Activated naive CD4-positive, alpha-beta T cell treated with anti-CD3 and anti-CD28 coated beads for 36 hours (primary cell): ENCODE data around the gene RPL6. TPM values are rescaled to one million over a fixed set of nuclear protein-coding genes. Genes with fewer than 3 reads are reported as not detected.
"Not testable (repeated sequence)": the region's sequence is repeated elsewhere in the genome, so short reads cannot be mapped to it uniquely, and the experiment has no call there.

ENCODE experiments used
- CTCF ChIA-PET: fragments of 350-600 bp; sonication (Branson Sonifier 250); formaldehyde crosslinking; loops from one replicate; lab custom pipeline; 2021; ENCODE audit warnings: antibody characterized with exemption; lab: Charles Lee
- DNase-seq: peaks from one replicate; pipeline ENCODE4 v3.0.0-alpha.2; 2020
- H3K27ac Mint-ChIP-seq: one replicate; pipeline ENCODE4 v1.8.0; 2021; ENCODE audit warnings: mild to moderate bottlenecking, mixed read lengths
- H3K27me3 Mint-ChIP-seq: one replicate; pipeline ENCODE4 v1.8.0; 2021; ENCODE audit warnings: low read depth, mixed read lengths
- H3K36me3 Mint-ChIP-seq: one replicate; pipeline ENCODE4 v1.8.0; 2021; ENCODE audit warnings: low read depth, mixed read lengths
- H3K4me1 Mint-ChIP-seq: one replicate; pipeline ENCODE4 v1.8.0; 2021; ENCODE audit warnings: low read depth, mixed read lengths
- H3K4me3 Mint-ChIP-seq: one replicate; pipeline ENCODE4 v1.8.0; 2021; ENCODE audit warnings: mild to moderate bottlenecking, moderate library complexity, mixed read lengths
- H3K9me3 Mint-ChIP-seq: one replicate; pipeline ENCODE4 v1.8.0; 2021; ENCODE audit warnings: mixed read lengths
- intact Hi-C: fragments of 100-400 bp; cut with micrococcal nuclease; formaldehyde crosslinking; loops from one replicate; pipeline ENCODE4 v1.15.1; 2023
- total RNA-seq, 2 experiments: library from RNA; stranded (reverse); gene quantifications; one replicate each; pipeline ENCODE4 v1.2.3, GENCODE V29; 2021

RPL6 gene
- total RNA-seq, 2 experiments from 2014 or later = 2,358 to 2,432 TPM

DNA sequence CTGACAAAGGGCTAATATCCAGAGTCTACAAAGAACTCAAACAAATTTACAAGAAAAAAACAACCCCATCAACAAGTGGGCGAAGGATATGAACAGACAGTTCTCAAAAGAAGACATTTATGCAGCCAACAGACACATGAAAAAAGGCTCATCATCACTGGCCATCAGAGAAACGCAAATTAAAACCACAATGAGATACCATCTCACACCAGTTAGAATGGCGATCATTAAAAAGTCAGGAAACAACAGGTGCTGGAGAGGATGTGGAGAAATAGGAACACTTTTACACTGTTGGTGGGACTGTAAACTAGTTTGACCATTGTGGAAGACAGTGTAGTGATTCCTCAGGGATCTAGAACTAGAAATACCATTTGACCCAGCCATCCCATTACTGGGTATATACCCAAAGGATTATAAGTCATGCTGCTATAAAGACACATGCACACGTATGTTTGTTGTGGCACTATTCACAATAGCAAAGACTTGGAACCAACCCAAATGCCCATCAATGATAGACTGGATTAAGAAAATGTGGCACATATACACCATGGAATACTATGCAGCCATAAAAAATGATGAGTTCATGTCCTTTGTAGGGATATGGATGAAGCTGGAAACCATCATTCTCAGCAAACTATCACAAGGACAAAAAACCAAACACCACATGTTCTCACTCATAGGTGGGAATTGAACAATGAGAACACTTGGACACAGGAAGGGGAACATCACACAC lies 19.3 kb downstream of the RPL6 start:
- DNase-seq, CTCF ChIA-PET, H3K9me3 Mint-ChIP-seq, H3K4me3 Mint-ChIP-seq, H3K27ac Mint-ChIP-seq, H3K36me3 Mint-ChIP-seq, H3K27me3 Mint-ChIP-seq: not testable (repeated sequence)
- peaks cover 11% of the 10 kb centered on the region for H3K4me1 Mint-ChIP-seq
- intact Hi-C loops = loop anchor here (5.0 to 10.0 kb wide), 2 partner anchors 315 to 568 kb away; no protein-coding TSS in a partner anchor

DNA sequence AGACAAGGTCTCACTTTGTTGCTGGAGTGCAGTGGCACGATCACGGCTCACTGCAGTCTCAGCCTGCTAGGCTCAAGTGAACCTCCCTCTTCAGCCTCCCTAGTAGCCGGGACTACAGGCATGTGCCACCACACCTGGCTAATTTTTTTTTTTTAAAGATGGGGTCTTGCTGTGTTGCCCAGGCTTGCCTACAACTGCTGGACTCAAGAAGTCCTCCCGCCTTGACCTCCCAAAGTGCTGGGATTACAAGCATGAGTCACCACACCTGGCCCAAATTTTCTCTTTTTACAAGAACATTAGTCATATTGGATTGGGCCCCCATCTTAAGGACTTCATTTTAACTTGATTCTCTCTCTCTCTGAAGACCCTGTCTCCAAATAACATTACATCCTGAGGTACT lies 20.2 kb downstream of the RPL6 start:
- CTCF ChIA-PET = no interaction called here

DNA sequence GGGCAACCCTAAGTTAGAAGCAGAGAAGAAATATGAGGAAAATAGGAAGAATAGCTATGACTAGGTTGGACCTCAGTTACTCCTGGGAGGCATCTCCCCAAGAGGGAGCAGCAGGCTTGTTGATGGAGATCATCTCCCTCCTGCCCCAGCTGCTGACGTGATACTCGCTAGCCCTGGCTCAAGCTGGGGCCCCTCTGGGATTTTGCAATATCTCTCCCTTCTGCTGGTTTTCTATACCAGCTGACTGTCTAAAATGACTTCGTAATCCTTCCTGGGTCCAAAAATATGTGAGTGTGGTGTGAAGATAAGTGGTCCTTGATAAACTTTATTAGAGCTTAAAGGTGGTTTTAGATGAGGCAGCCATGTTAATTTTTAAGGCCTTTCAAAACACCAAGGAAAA lies 22.7 kb downstream of the RPL6 start:
- Mint-ChIP-seq H3K27ac (peak overlapping the region; percentile 80), H3K9me3 (no peaks in the 10 kb centered on the region), H3K36me3 (no peaks in the 10 kb centered on the region), H3K4me3 (no peak overlapping the region), H3K27me3 (no peaks in the 10 kb centered on the region), H3K4me1 (peaks cover 13% of the 10 kb centered on the region)
- no peak for DNase-seq
- intact Hi-C loops = loop anchor here (1.0 to 10.0 kb wide), 7 partner anchors 92 to 564 kb away; partner anchors contain the start of genes ERP29, TMEM116 and TRAFD1
- CTCF ChIA-PET = interaction anchor here (0.6 to 6.2 kb wide), 27 partner anchors 10 to 838 kb away, joined by 3 to 62 read pairs (median 4); partner anchors contain the start of genes ERP29 and TMEM116

More for the DNA sequence above, 20.2 kb downstream of the RPL6 start:
- no peaks in the 10 kb centered on the region for H3K9me3 Mint-ChIP-seq
- no peaks in the 10 kb centered on the region for H3K36me3 Mint-ChIP-seq
- no peak overlapping the region for H3K27ac Mint-ChIP-seq
- no peak for DNase-seq
- H3K4me1 Mint-ChIP-seq = peaks cover 11% of the 10 kb centered on the region
- H3K27me3 Mint-ChIP-seq = no peaks in the 10 kb centered on the region
- intact Hi-C loops = loop anchor here (5.0 to 10.0 kb wide), 2 partner anchors 314 to 567 kb away; no protein-coding TSS in a partner anchor
- no peak overlapping the region for H3K4me3 Mint-ChIP-seq

DNA sequence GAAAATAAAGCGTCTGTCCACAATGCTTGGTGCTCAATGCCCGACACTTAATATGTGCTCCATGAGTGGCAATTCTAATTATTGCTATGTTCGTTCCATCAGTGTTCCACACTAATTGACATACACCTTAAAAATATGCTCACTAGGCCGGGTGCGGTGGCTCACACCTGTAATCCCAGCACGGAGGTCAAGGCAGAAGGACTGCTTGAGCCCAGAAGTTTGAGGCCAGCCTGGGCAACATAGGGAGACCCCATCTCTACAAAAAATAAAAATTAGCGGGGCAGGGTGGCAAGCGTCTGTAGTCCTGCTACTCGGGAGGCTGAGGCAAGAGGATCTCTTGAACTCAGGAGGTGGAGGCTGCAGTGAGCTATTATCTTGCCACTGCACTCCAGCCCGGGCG lies 26.5 kb downstream of the RPL6 start:
- CTCF ChIA-PET = interaction anchor here (6.2 kb wide), 1 partner anchor 185 kb away, joined by 62 read pairs; no protein-coding TSS in a partner anchor
- no peak for DNase-seq
- Mint-ChIP-seq H3K36me3 (no peaks in the 10 kb centered on the region), H3K4me3 (peak overlapping the region; percentile 90), H3K27me3 (no peaks in the 10 kb centered on the region), H3K4me1 (peaks cover 30% of the 10 kb centered on the region), H3K9me3 (no peaks in the 10 kb centered on the region), H3K27ac (peak overlapping the region; percentile 79)
- intact Hi-C loops = loop anchor here (1.0 to 10.0 kb wide), 3 partner anchors 26 to 541 kb away; partner anchors contain the start of genes MAPKAPK5 and RPL6

DNA sequence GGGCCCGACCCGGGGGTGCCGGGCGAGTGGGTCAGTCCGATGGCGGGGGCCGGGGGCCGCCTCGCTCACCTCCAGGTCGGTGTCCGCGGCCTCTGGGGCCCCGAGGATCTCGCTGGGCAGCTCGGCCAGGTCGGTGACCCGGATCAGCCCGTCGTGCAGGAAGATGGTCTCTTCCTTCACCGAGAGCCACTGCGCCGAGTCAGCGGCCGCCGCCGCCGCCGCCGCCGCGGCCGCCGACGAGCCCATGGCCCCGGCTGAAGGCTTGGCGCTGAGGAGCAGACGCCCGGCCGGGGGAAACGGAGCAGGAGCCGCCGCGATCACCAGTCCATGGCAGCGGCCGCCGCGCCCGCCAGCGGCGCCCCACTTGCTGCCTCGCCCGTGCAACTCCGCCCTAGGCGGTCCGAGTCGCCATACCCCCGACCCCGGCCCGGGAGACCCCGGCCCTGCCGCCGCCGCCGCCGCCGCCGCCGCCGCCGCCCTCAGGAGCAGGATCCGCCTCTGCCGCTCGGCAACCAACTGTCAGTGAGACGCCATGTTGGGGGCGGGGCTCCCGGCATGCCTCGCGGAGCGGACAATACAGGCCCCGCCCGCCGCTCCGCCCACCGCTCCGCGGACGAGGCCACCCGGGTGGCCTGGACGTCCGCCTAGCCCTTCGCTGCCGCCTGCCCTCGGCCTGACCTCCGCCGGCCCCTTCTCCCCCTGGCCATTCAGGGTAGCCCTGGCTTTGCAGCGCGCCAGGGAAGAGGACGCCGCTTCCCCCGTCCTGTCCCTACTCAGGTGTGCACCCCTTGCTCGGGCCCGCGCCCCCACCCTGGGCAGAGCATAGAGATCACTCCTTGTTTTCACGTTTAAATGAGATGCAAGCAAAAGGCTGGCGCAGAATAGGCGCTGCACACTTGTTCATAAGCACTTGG lies 27.3 kb downstream of the RPL6 start, which contains the start of gene HECTD4:
TSS of gene HECTD4 (minus strand) at position 549 of the 914 bp plus-strand sequence. CDS start at position 246, 303 bp downstream.
- Mint-ChIP-seq H3K27ac (peak within 1 kb of the TSS; percentile 80), H3K4me3 (peak within 1 kb of the TSS; percentile 96), H3K4me1 (peaks cover 26% of the 10 kb centered on the region), H3K9me3 (no peaks in the 10 kb centered on the region), H3K36me3 (no peaks in the 10 kb centered on the region), H3K27me3 (no peaks in the 10 kb centered on the region)
- DNase-seq = peak; percentile 95
- intact Hi-C loops = loop anchor here (1.0 to 10.0 kb wide), 3 partner anchors 27 to 540 kb away; partner anchors contain the start of genes MAPKAPK5 and RPL6
- CTCF ChIA-PET = no interaction called here

DNA sequence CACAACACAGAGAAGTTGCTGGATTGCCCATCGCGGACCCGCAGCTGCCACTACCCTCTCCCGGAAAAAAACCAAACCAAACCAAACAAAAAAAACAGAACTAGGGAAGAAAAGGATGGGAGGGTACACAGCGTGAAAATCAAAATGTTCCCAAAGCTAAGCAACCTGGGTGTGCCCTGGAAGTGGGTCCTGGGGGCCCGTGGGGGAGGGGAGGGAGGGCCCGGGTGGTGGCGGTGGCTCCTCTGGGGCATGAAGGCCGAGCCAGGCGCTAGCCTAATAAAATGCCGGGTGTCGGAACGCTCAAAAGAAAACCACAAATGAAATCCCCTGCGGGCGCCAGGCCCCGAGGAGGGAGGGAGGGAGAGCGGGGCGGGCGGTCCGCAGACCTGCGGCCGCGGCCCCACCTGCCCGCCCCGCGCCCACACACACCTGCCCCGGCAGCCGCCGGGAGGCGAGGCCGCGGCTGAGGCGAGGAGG lies 28.0 kb downstream of the RPL6 start:
- no peaks in the 10 kb centered on the region for H3K9me3 Mint-ChIP-seq
- no peaks in the 10 kb centered on the region for H3K36me3 Mint-ChIP-seq
- H3K4me1 Mint-ChIP-seq = peaks cover 19% of the 10 kb centered on the region
- H3K4me3 Mint-ChIP-seq = peak overlapping the region; percentile 96
- intact Hi-C loops = loop anchor here (10.0 kb wide), 1 partner anchor 307 kb away; no protein-coding TSS in a partner anchor
- no peaks in the 10 kb centered on the region for H3K27me3 Mint-ChIP-seq
- CTCF ChIA-PET = no interaction called here
- DNase-seq = peak; percentile 41
- H3K27ac Mint-ChIP-seq = peak overlapping the region; percentile 80

GRCh38 chr12:112380663-112381405 lies 28.6 kb downstream of the RPL6 start:
- Mint-ChIP-seq H3K9me3 (no peaks in the 10 kb centered on the region), H3K27ac (peak overlapping the region; percentile 80), H3K27me3 (no peaks in the 10 kb centered on the region), H3K36me3 (no peaks in the 10 kb centered on the region), H3K4me3 (peak overlapping the region; percentile 96), H3K4me1 (peaks cover 19% of the 10 kb centered on the region)
- CTCF ChIA-PET = no interaction called here
- intact Hi-C loops = loop anchor here (10.0 kb wide), 1 partner anchor 306 kb away; no protein-coding TSS in a partner anchor
- peak; percentile 18 for DNase-seq

GRCh38 chr12:112375105-112375504 lies 34.3 kb downstream of the RPL6 start:
- H3K4me3 Mint-ChIP-seq = no peak overlapping the region
- intact Hi-C loops = no loop called here
- H3K9me3 Mint-ChIP-seq = no peaks in the 10 kb centered on the region
- no peaks in the 10 kb centered on the region for H3K36me3 Mint-ChIP-seq
- H3K27me3 Mint-ChIP-seq = no peaks in the 10 kb centered on the region
- CTCF ChIA-PET = interaction anchor here (0.5 to 1.3 kb wide), 3 partner anchors 12 to 746 kb away, joined by 3 to 5 read pairs (median 4); no protein-coding TSS in a partner anchor
- DNase-seq = no peak
- H3K27ac Mint-ChIP-seq = no peak overlapping the region
- H3K4me1 Mint-ChIP-seq = peaks cover 10% of the 10 kb centered on the region

DNA sequence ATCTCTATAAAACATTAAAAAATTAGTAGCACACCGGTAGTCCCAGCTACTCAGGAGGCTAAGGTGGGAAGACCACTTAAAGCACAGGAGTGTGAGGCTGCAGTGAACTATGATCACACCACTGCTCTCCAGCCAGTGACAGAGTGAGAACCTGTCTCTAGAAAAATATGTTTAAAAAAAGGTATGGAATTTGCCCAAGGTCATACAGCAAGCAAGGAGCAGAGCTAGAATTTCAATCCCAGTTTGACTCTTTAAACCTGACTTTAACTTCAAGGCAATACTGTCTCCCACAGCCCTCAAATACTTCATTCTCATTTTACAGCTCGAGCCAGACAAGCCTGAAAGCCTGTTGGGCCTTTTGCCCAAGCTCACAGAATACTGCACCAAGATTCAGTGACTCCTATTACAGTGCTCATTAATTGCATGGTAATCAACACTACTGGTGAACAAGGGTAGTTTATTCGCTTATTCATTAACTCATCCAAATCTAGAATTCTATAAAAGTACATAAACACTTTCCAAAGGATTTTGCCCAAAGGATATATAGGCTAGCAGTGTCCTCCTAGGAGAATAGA lies 35.2 kb downstream of the RPL6 start:
- no peaks in the 10 kb centered on the region for H3K27me3 Mint-ChIP-seq
- DNase-seq = no peak
- H3K9me3 Mint-ChIP-seq = no peaks in the 10 kb centered on the region
- intact Hi-C loops = no loop called here
- CTCF ChIA-PET = interaction anchor here (1.3 kb wide), 1 partner anchor 13 kb away, joined by 3 read pairs; no protein-coding TSS in a partner anchor
- peaks cover 6% of the 10 kb centered on the region for H3K4me1 Mint-ChIP-seq
- H3K4me3 Mint-ChIP-seq = no peak overlapping the region
- H3K27ac Mint-ChIP-seq = no peak overlapping the region
- H3K36me3 Mint-ChIP-seq = no peaks in the 10 kb centered on the region

- no peak for DNase-seq
- no peaks in the 10 kb centered on the region for H3K27me3 Mint-ChIP-seq
- intact Hi-C loops = no loop called here
- H3K9me3 Mint-ChIP-seq = no peaks in the 10 kb centered on the region
- no peak overlapping the region for H3K4me3 Mint-ChIP-seq
- no peaks in the 10 kb centered on the region for H3K36me3 Mint-ChIP-seq
- H3K4me1 Mint-ChIP-seq = peaks cover 6% of the 10 kb centered on the region
- CTCF ChIA-PET = no interaction called here
- peak overlapping the region; percentile 43 for H3K27ac Mint-ChIP-seq
These were observed 38.4 kb downstream of the RPL6 start for GRCh38 chr12:112370868-112371510.

DNA sequence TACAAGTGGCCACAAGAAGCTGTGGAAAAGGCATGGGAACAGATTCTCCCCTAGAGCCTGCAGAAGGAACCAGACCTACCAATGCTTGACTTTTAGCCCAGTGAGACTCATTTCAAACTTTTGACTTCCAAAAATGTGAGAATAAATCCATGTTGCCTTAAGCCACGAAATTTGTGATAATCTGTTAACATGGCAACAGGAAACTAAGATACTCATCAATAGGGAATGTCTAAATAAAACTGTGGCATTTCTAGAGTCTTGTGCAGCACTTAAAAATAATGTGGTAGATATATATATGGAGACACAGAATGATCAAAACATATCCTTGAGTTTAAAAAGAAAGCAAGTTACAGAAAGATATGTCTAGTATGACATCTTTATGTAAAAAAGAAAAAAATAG lies 39.2 kb downstream of the RPL6 start:
- peaks cover 6% of the 10 kb centered on the region for H3K4me1 Mint-ChIP-seq
- no peaks in the 10 kb centered on the region for H3K9me3 Mint-ChIP-seq
- no peak overlapping the region for H3K4me3 Mint-ChIP-seq
- no peak for DNase-seq
- H3K27me3 Mint-ChIP-seq = no peaks in the 10 kb centered on the region
- no peaks in the 10 kb centered on the region for H3K36me3 Mint-ChIP-seq
- no peak overlapping the region for H3K27ac Mint-ChIP-seq
- intact Hi-C loops = no loop called here
- CTCF ChIA-PET = no interaction called here
